GM12878 (cell line): Measurements from ENCODE around the gene EXD3.

Experiments
- ATF7 ChIP-seq: fragments of 450-650 bp; IDR thresholded peaks from 2 replicates; pipeline ENCODE4 v1.6.1; 2016; ENCODE audit warnings: low read depth, mild to moderate bottlenecking
- CREM ChIP-seq: IDR thresholded peaks from 2 replicates; pipeline ENCODE4 v1.6.1; 2014; ENCODE audit warnings: antibody characterized with exemption, low read depth
- EZH2 ChIP-seq: IDR thresholded peaks from 2 replicates; pipeline ENCODE4 v1.6.1; 2012; ENCODE audit warnings: low read depth, mild to moderate bottlenecking, control low read depth, inconsistent platforms, low read length, borderline replicate concordance; ENCODE audit not compliant: control insufficient read depth
- JUND ChIP-seq: IDR thresholded peaks from 2 replicates; pipeline ENCODE4 v1.6.1; 2012; ENCODE audit warnings: low read depth, mild to moderate bottlenecking, low read length, improper control_type of control experiment, moderate library complexity
- MYB ChIP-seq: fragments of 150-350 bp; IDR thresholded peaks from 2 replicates; pipeline ENCODE4 v1.6.1; 2014; ENCODE audit warnings: mild to moderate bottlenecking, low read depth, low read length, borderline replicate concordance
- NR2F1 ChIP-seq: fragments of 450-650 bp; conservative IDR thresholded peaks from 2 replicates; pipeline ENCODE4 v1.6.1; 2017; ENCODE audit warnings: mild to moderate bottlenecking
- NRF1 ChIP-seq: conservative IDR thresholded peaks from 2 replicates; pipeline ENCODE4 v1.6.1; 2011; ENCODE audit warnings: mild to moderate bottlenecking, low read depth, low read length, improper control_type of control experiment
- POLR2A ChIP-seq: IDR thresholded peaks from 2 replicates; pipeline ENCODE4 v1.6.1; 2011; ENCODE audit warnings: low read depth, mild to moderate bottlenecking, low read length
- SMAD1 ChIP-seq: fragments of 450-650 bp; IDR thresholded peaks from 2 replicates; pipeline ENCODE4 v1.6.1; 2018; ENCODE audit warnings: mild to moderate bottlenecking, low read depth; ENCODE audit not compliant: partially characterized antibody
- SMC3 ChIP-seq: IDR thresholded peaks from 2 replicates; pipeline ENCODE4 v1.6.1; 2011; ENCODE audit warnings: low read length, improper control_type of control experiment, borderline replicate concordance
- SP1 ChIP-seq: IDR thresholded peaks from one replicate; pipeline ENCODE4 v1.6.1; 2011; ENCODE audit warnings: low read depth, low read length
- USF2 ChIP-seq: IDR thresholded peaks from 2 replicates; pipeline ENCODE4 v1.6.1; 2011; ENCODE audit warnings: low read depth, low read length, improper control_type of control experiment, borderline replicate concordance
- TF ChIP-seq, protein P1 (sequence below), 3 experiments: IDR thresholded peaks in 2 of 3; conservative IDR thresholded peaks in 1 of 3; 2 replicates each; pipeline ENCODE4 v1.5.1; 2011; ENCODE audit warnings: low read depth in 3 of 3, low read length in 3 of 3, mild to moderate bottlenecking in 3 of 3, control low read depth in 2 of 3, moderate library complexity in 2 of 3, inconsistent platforms in 1 of 3, mixed read lengths in 1 of 3; ENCODE audit not compliant: control insufficient read depth in 2 of 3, insufficient read depth in 1 of 3; ENCODE audit errors: extremely low read depth in 1 of 3
- TF ChIP-seq, protein P2 (sequence below): fragments of 450-650 bp; IDR thresholded peaks from 2 replicates; pipeline ENCODE4 v1.6.1; 2018; ENCODE audit warnings: borderline replicate concordance, mild to moderate bottlenecking; ENCODE audit not compliant: partially characterized antibody

- TF ChIP-seq POLR2A (no peak), MYB (no peak), NR2F1 (no peak), NRF1 (no peak), SMC3 (no peak), EZH2 (no peak), SMAD1 (no peak), JUND (no peak), USF2 (no peak), ATF7 (no peak), SP1 (no peak), CREM (no peak)
- TF ChIP-seq, protein P1, sequence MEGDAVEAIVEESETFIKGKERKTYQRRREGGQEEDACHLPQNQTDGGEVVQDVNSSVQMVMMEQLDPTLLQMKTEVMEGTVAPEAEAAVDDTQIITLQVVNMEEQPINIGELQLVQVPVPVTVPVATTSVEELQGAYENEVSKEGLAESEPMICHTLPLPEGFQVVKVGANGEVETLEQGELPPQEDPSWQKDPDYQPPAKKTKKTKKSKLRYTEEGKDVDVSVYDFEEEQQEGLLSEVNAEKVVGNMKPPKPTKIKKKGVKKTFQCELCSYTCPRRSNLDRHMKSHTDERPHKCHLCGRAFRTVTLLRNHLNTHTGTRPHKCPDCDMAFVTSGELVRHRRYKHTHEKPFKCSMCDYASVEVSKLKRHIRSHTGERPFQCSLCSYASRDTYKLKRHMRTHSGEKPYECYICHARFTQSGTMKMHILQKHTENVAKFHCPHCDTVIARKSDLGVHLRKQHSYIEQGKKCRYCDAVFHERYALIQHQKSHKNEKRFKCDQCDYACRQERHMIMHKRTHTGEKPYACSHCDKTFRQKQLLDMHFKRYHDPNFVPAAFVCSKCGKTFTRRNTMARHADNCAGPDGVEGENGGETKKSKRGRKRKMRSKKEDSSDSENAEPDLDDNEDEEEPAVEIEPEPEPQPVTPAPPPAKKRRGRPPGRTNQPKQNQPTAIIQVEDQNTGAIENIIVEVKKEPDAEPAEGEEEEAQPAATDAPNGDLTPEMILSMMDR (IDR thresholded peaks at IDR 0.05 in 2 of 3, conservative IDR thresholded peaks at IDR 0.05 in 1 of 3; ENCODE audit: control insufficient read depth in 2 of 3, extremely low read depth in 1 of 3, insufficient read depth in 1 of 3, low read depth in 3 of 3, low read length in 3 of 3): no peak
- TF ChIP-seq, protein P2, sequence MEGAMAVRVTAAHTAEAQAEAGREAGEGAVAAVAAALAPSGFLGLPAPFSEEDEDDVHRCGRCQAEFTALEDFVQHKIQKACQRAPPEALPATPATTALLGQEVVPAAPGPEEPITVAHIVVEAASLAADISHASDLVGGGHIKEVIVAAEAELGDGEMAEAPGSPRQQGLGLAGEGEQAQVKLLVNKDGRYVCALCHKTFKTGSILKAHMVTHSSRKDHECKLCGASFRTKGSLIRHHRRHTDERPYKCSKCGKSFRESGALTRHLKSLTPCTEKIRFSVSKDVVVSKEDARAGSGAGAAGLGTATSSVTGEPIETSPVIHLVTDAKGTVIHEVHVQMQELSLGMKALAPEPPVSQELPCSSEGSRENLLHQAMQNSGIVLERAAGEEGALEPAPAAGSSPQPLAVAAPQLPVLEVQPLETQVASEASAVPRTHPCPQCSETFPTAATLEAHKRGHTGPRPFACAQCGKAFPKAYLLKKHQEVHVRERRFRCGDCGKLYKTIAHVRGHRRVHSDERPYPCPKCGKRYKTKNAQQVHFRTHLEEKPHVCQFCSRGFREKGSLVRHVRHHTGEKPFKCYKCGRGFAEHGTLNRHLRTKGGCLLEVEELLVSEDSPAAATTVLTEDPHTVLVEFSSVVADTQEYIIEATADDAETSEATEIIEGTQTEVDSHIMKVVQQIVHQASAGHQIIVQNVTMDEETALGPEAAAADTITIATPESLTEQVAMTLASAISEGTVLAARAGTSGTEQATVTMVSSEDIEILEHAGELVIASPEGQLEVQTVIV: no peak
Measured at GRCh38 chr9:137299938-137300337, 123.0 kb downstream of the EXD3 start.
